ENCODE measurements around the gene APOBEC3A. TPM values are rescaled to one million over a fixed set of nuclear protein-coding genes. Genes with fewer than 3 reads are reported as not detected.
A peak's percentile ranks its signal among the peaks of the same experiment; 100 is the strongest.

Gene APOBEC3A
- total and polyA plus RNA-seq, 2 of the 13 experiments (the other 11 are each of a cell fraction or from before 2014, with no cell fraction given) = not detected

GRCh38 chr22:38924347-38924952, 33.0 kb upstream of the APOBEC3A start (continued):
- no peak for TF ChIP-seq PBX2 (CRISPR knock-in tag; IDR thresholded peaks at IDR 0.05)
- 0 out of 2 replicates have a peak, but pooled peaks have one; percentile 21 for TF ChIP-seq ZNF644 (CRISPR knock-in tag; IDR thresholded peaks at IDR 0.05; ENCODE audit: low read depth)
- TF ChIP-seq MTA3 (CRISPR knock-in tag; IDR thresholded peaks at IDR 0.05) = no peak
- TF ChIP-seq GZF1 (CRISPR knock-in tag; IDR thresholded peaks at IDR 0.05) = no peak
- no peak for TF ChIP-seq ZFP1 (CRISPR knock-in tag; IDR thresholded peaks at IDR 0.05)
- no peak for TF ChIP-seq ZNF335 (CRISPR knock-in tag; IDR thresholded peaks at IDR 0.05)
- TF ChIP-seq CREBL2 (CRISPR knock-in tag; IDR thresholded peaks at IDR 0.05; ENCODE audit: borderline replicate concordance) = no peak
- TF ChIP-seq ZBTB49 (CRISPR knock-in tag; IDR thresholded peaks at IDR 0.05; ENCODE audit: borderline replicate concordance) = no peak
- TF ChIP-seq MLXIP (CRISPR knock-in tag; IDR thresholded peaks at IDR 0.05; ENCODE audit: borderline replicate concordance) = no peak
- TF ChIP-seq ZNF720 (CRISPR knock-in tag; IDR thresholded peaks at IDR 0.05) = no peak
- 0 out of 2 replicates have a peak, but pooled peaks have one; percentile 31 for TF ChIP-seq ATF7-NPFF (CRISPR knock-in tag; IDR thresholded peaks at IDR 0.05; ENCODE audit: low read depth)
- peak; percentile 45; the same call in 1 of the 2 replicates for TF ChIP-seq ZBTB33 (CRISPR knock-in tag; IDR thresholded peaks at IDR 0.05)
- no peak for TF ChIP-seq REPIN1 (CRISPR knock-in tag; IDR thresholded peaks at IDR 0.05; ENCODE audit: borderline replicate concordance, low read depth)
- TF ChIP-seq SMAD9 (CRISPR knock-in tag; IDR thresholded peaks at IDR 0.05) = no peak
